Measurements from ENCODE around the gene AJAP1. TPM values are rescaled to one million over a fixed set of nuclear protein-coding genes. Genes with fewer than 3 reads are reported as not detected.
"Not testable (repeated sequence)": the region's sequence is repeated elsewhere in the genome, so short reads cannot be mapped to it uniquely, and the experiment has no call there.

Gene AJAP1
- total and polyA plus RNA-seq, 12 donors, result 0.02 to 0.94 (median 0.09) TPM; not detected in 3

DNA sequence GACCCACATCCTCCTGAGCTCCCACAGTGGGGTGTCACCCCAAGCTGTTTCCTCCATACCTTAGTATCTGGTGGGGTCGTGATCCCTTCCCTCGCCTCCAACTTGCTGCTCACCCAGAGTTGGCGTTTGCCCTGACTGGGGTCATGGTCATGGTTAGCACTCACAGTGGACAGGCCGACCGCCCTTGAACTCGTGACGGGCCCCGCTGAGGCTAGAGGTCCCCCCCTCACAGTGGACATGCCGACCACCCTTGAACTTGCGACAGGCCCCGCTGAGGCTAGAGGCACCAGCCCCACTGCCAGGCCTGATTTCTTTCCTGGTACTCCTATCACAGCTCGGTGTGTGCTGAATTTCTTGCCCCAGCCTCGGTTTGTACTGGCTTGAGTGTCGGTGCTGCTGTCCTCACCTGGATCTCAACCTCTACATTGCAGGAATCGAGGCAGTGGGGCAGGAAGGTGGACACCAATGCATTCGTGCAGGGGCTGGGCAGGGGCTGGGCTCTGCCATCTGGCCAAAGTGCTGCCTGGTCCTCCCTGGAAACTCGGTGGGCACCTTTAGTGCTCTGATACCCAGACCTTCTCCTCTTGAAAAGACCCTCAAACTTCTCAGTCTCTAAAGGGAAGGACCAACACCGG lies 37.5 kb upstream of the AJAP1 start:
- H3K4me1 ChIP-seq, result no peaks in the 10 kb centered on the region
- ATAC-seq, result no peak
- intact Hi-C loops (cut with DNase I), result no loop called here
- TF ChIP-seq, protein P1, sequence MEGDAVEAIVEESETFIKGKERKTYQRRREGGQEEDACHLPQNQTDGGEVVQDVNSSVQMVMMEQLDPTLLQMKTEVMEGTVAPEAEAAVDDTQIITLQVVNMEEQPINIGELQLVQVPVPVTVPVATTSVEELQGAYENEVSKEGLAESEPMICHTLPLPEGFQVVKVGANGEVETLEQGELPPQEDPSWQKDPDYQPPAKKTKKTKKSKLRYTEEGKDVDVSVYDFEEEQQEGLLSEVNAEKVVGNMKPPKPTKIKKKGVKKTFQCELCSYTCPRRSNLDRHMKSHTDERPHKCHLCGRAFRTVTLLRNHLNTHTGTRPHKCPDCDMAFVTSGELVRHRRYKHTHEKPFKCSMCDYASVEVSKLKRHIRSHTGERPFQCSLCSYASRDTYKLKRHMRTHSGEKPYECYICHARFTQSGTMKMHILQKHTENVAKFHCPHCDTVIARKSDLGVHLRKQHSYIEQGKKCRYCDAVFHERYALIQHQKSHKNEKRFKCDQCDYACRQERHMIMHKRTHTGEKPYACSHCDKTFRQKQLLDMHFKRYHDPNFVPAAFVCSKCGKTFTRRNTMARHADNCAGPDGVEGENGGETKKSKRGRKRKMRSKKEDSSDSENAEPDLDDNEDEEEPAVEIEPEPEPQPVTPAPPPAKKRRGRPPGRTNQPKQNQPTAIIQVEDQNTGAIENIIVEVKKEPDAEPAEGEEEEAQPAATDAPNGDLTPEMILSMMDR (IDR thresholded peaks at IDR 0.05), result no peak
- WGBS, 2 donors, result 87% methylated on average over 18 of the region's 18 CpGs
- no peak overlapping the region for H3K27ac ChIP-seq
- H3K4me3 ChIP-seq, result no peak overlapping the region
- H3K9me3 ChIP-seq, result no peaks in the 10 kb centered on the region
- no peak for DNase-seq
- no peaks in the 10 kb centered on the region for H3K36me3 ChIP-seq
- peaks cover 0 to 12% (median 1%) of the 10 kb centered on the region in 7 donors for H3K27me3 ChIP-seq

GRCh38 chr1:4617506-4617905 lies 36.9 kb upstream of the AJAP1 start:
- no peak overlapping the region for H3K4me3 ChIP-seq
- no peak overlapping the region for H3K27ac ChIP-seq
- intact Hi-C loops (cut with DNase I), result no loop called here
- no peaks in the 10 kb centered on the region for H3K4me1 ChIP-seq
- 87 to 90% methylated on average over 6 of the region's 6 CpGs for WGBS, 2 donors
- ATAC-seq (no peak), DNase-seq (no peak)
- no peaks in the 10 kb centered on the region for H3K36me3 ChIP-seq
- no peaks in the 10 kb centered on the region for H3K9me3 ChIP-seq
- TF ChIP-seq, protein P1 (IDR thresholded peaks at IDR 0.05), result no peak
- H3K27me3 ChIP-seq, result peaks cover 0 to 6% (median 0%) of the 10 kb centered on the region in 7 donors

- DNase-seq; H3K4me1 ChIP-seq; H3K9me3 ChIP-seq; H3K27ac ChIP-seq; H3K27me3 ChIP-seq; ATAC-seq; H3K4me3 ChIP-seq; H3K36me3 ChIP-seq; intact Hi-C loops (cut with DNase I): not testable (repeated sequence)
- 82 to 99% methylated on average over 3 of the region's 3 CpGs for WGBS, 2 donors
Observed at GRCh38 chr1:4618827-4619226, 35.6 kb upstream of the AJAP1 start.

GRCh38 chr1:4621646-4622045 lies 32.8 kb upstream of the AJAP1 start:
- 63 to 69% methylated on average over 5 of the region's 5 CpGs for WGBS, 2 donors
- Histone ChIP-seq H3K36me3 (no peaks in the 10 kb centered on the region), H3K27me3 (peaks cover 0 to 20% (median 0%) of the 10 kb centered on the region in 7 donors), H3K4me3 (no peak overlapping the region), H3K27ac (no peak overlapping the region), H3K9me3 (no peaks in the 10 kb centered on the region), H3K4me1 (no peaks in the 10 kb centered on the region)
- TF ChIP-seq, protein P1 (IDR thresholded peaks at IDR 0.05), result no peak
- no peak for DNase-seq
- intact Hi-C loops (cut with DNase I), result no loop called here
- no peak for ATAC-seq

- no peaks in the 10 kb centered on the region for H3K36me3 ChIP-seq
- H3K27me3 ChIP-seq, result peaks cover 0 to 25% (median 3%) of the 10 kb centered on the region in 7 donors
- no peak overlapping the region for H3K27ac ChIP-seq
- TF ChIP-seq, protein P1 (IDR thresholded peaks at IDR 0.05), result no peak
- no peak overlapping the region for H3K4me3 ChIP-seq
- no peaks in the 10 kb centered on the region for H3K9me3 ChIP-seq
- 89 to 90% methylated on average over 10 of the region's 10 CpGs for WGBS, 2 donors
- intact Hi-C loops (cut with DNase I), result no loop called here
- ATAC-seq (no peak), DNase-seq (no peak)
- no peaks in the 10 kb centered on the region for H3K4me1 ChIP-seq
Observed at GRCh38 chr1:4622821-4623220, 31.6 kb upstream of the AJAP1 start.

Data from heart right ventricle (tissue), 16 donors.